Calu3 (cell line): ENCODE results near the gene FNDC10. TPM values are rescaled to one million over a fixed set of nuclear protein-coding genes. Genes with fewer than 3 reads are reported as not detected.

Experiments
- BruUV-seq: library from RNA; stranded (reverse); fragments of 400-500 nt; replicated peaks from 2 replicates; lab custom pipeline; 2021; lab: Mats Ljungman, UMichigan
- CTCF ChIA-PET: fragments of 300-600 bp; sonication (Branson Sonifier 250); formaldehyde crosslinking; loops from one replicate; lab custom pipeline; 2022; ENCODE audit warnings: antibody characterized with exemption; lab: Charles Lee
- DNase-seq: peaks from one replicate; pipeline ENCODE4 v3.0.0; 2022
- H3K27ac Mint-ChIP-seq: one replicate; pipeline ENCODE4 v1.8.0; 2022; ENCODE audit warnings: mixed read lengths; ENCODE audit not compliant: unreplicated experiment
- H3K27me3 Mint-ChIP-seq: one replicate; pipeline ENCODE4 v1.8.0; 2022; ENCODE audit warnings: mixed read lengths; ENCODE audit not compliant: unreplicated experiment
- H3K36me3 Mint-ChIP-seq: one replicate; pipeline ENCODE4 v1.8.0; 2022; ENCODE audit warnings: mild to moderate bottlenecking, moderate library complexity, mixed read lengths; ENCODE audit not compliant: insufficient read depth, unreplicated experiment
- H3K4me1 Mint-ChIP-seq: one replicate; pipeline ENCODE4 v1.8.0; 2022; ENCODE audit warnings: mild to moderate bottlenecking, low read depth, mixed read lengths; ENCODE audit not compliant: unreplicated experiment
- H3K4me3 Mint-ChIP-seq: one replicate; pipeline ENCODE4 v1.8.0; 2022; ENCODE audit warnings: mild to moderate bottlenecking, low read depth, moderate library complexity, mixed read lengths; ENCODE audit not compliant: unreplicated experiment
- H3K9me3 Mint-ChIP-seq: one replicate; pipeline ENCODE4 v1.8.0; 2022; ENCODE audit warnings: low read depth, mixed read lengths; ENCODE audit not compliant: unreplicated experiment
- intact Hi-C: fragments of 100-400 bp; cut with micrococcal nuclease; formaldehyde crosslinking; loops from one replicate; pipeline ENCODE4 v1.10.0; 2022; ENCODE audit not compliant: unreplicated experiment
- total RNA-seq: library from RNA; stranded (reverse); gene quantifications from 2 replicates; pipeline ENCODE4 v1.2.3, GENCODE V29; 2022
- TF ChIP-seq, protein P1 (sequence below): fragments of 200-600 bp; IDR thresholded peaks from one replicate; pipeline ENCODE4 v1.8.0; 2022; ENCODE audit warnings: antibody characterized with exemption; ENCODE audit not compliant: unreplicated experiment

FNDC10 gene
- total RNA-seq, 1 experiment from 2014 or later = 3.5 TPM

DNA sequence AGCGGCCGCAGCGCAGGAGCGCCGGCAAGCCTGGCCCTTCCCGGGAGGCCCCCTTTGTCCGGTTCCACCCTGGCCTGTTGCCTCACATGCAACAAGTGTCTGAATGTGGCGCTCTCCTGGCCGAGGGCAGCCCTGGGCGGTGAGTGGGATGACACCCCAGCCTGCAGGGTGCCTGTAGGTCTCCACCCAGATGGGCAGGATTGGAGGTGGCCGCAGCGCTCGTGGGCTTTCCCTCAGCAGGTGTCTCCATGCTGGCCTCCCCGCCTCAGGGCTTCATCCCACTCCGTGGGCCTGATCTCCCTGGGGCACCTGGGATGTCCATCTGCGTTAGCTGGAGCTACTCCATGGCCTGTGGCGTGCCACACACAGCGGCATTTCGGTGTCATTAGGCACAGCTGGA, 16.9 kb upstream of the FNDC10 start:
- TF ChIP-seq, protein P1, sequence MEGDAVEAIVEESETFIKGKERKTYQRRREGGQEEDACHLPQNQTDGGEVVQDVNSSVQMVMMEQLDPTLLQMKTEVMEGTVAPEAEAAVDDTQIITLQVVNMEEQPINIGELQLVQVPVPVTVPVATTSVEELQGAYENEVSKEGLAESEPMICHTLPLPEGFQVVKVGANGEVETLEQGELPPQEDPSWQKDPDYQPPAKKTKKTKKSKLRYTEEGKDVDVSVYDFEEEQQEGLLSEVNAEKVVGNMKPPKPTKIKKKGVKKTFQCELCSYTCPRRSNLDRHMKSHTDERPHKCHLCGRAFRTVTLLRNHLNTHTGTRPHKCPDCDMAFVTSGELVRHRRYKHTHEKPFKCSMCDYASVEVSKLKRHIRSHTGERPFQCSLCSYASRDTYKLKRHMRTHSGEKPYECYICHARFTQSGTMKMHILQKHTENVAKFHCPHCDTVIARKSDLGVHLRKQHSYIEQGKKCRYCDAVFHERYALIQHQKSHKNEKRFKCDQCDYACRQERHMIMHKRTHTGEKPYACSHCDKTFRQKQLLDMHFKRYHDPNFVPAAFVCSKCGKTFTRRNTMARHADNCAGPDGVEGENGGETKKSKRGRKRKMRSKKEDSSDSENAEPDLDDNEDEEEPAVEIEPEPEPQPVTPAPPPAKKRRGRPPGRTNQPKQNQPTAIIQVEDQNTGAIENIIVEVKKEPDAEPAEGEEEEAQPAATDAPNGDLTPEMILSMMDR = no peak
- H3K27ac Mint-ChIP-seq = no peak overlapping the region
- H3K4me1 Mint-ChIP-seq = peaks cover 16% of the 10 kb centered on the region
- intact Hi-C loops = no loop called here
- peak overlapping the region; percentile 87 for H3K4me3 Mint-ChIP-seq
- CTCF ChIA-PET = no interaction called here
- H3K36me3 Mint-ChIP-seq = peaks cover 27% of the 10 kb centered on the region
- H3K27me3 Mint-ChIP-seq = no peaks in the 10 kb centered on the region
- BruUV-seq = no TSS peak
- no peaks in the 10 kb centered on the region for H3K9me3 Mint-ChIP-seq
- no peak for DNase-seq

DNA sequence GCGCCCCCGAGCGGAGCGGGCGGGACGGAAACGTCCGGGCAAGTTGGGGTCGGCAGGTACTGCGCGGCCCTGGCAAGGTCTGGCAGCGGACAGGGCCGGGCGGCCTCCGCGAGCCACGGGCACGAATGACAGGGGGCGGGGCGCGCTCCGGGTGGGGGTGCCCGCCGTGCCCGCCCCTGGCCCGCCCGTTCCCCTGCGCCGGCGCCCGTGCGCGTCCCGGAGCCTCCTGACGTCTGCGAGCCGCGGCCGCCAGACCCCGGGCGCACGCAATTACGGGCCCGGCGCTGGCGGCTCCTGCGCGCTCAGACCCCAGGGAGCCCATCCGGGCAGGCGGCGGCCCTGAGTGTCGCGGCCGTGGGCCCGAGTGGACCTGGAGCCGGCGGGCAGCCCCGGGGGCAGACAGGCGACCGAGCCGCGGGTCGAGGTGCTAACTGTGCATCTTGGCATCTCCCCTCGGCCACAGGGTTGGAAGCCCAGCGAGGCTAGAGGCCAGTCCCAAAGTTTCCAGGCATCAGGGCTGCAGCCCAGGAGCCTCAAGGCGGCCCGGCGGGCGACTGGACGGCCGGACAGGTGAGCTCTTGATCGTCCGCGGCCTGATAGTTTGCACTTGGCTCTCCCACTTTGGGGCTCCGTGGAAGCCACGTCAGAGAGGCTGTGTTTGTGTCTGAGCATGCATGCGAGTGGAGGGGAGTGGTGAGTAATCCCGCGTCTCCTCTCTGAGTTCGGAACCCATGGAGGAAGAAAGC, 16.3 kb upstream of the FNDC10 start:
- TF ChIP-seq, protein P1 = no peak
- no peak for DNase-seq
- Mint-ChIP-seq H3K27ac (no peak overlapping the region), H3K9me3 (no peaks in the 10 kb centered on the region), H3K27me3 (peaks cover 2% of the 10 kb centered on the region), H3K36me3 (peaks cover 27% of the 10 kb centered on the region), H3K4me1 (peaks cover 16% of the 10 kb centered on the region), H3K4me3 (peak overlapping the region; percentile 87)
- intact Hi-C loops = no loop called here
- CTCF ChIA-PET = no interaction called here
- no TSS peak for BruUV-seq

DNA sequence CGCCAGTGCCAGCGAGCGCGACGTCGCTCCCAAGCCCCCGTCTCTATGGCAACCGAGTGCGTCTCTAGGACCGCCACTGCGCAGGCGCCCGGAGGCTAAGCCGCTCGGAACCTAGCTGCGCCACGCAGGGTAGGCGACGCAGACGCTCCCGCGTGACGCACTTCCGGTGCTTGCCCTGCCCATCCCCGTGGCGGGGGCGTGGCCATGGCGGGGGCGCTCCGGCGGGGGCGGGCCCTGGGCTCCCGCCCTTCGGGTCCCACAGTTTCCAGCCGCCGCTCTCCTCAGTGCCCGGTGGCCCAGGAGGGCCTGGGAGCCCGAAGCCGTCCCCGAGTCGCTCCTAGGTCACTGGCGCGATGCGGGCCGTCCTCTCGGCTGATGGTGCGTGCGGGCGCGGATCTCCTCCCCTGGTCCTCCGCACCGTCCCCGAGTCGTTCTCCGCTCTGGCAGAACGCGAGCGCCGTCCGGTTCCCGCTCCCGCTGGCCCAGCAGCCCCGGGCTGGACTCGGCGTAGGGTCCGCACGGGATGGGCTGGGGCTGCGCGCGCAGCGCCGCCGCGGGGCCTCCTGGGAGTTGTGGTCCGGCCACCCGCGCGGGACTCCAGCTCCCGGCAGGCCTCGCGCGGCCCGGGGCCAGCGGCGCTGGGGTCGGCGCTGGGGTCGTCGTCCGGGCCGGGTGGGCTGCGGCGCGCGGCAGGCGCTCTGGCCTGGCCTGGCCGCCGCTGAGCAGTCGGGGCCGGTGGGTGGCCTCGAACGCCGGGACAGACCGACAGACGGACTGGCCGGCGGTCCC, 15.5 kb upstream of the FNDC10 start, which contains the start of gene MIB2:
Gene MIB2 (plus strand): TSS at position 245 of the 789 bp plus-strand sequence. CDS start 7,953 bp downstream, outside the sequence.
- no TSS peak for BruUV-seq
- TF ChIP-seq, protein P1 = no peak
- Mint-ChIP-seq H3K9me3 (no peaks in the 10 kb centered on the region), H3K27ac (peak within 1 kb of the TSS; percentile 81), H3K4me1 (peaks cover 16% of the 10 kb centered on the region), H3K36me3 (peaks cover 27% of the 10 kb centered on the region), H3K4me3 (peak within 1 kb of the TSS; percentile 87), H3K27me3 (peaks cover 10% of the 10 kb centered on the region)
- DNase-seq = peak; percentile 96
- intact Hi-C loops = no loop called here
- CTCF ChIA-PET = no interaction called here

DNA sequence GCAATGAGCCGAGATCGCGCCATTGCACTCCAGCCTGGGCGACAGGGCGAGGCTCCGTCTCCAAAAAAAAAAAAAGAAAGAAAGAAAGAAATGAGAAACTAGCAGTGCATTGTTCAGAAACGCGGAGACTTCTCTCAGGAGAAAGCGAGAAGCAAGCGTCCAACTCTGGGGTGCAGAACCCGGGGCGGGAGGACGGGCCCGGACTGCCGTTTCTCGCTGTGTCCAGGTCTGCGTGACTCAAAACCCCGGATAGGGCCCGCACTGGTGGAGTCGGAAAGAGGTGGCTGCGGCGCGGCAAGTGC, 15.0 kb upstream of the FNDC10 start:
- TF ChIP-seq, protein P1 = no peak
- DNase-seq = no peak
- no TSS peak for BruUV-seq
- Mint-ChIP-seq H3K27me3 (peaks cover 13% of the 10 kb centered on the region), H3K9me3 (no peaks in the 10 kb centered on the region), H3K27ac (peak overlapping the region; percentile 81), H3K36me3 (peaks cover 27% of the 10 kb centered on the region), H3K4me3 (peak overlapping the region; percentile 87), H3K4me1 (peaks cover 16% of the 10 kb centered on the region)
- CTCF ChIA-PET = no interaction called here
- intact Hi-C loops = no loop called here
